Measurements from ENCODE around the gene CD22. TPM values are rescaled to one million over a fixed set of nuclear protein-coding genes. Genes with fewer than 3 reads are reported as not detected.

CD22 gene
- total RNA-seq, 1 donor = not detected

- no peaks in the 10 kb centered on the region for H3K79me2 ChIP-seq (ENCODE audit: insufficient read depth, low read length)
- H3K4me2 ChIP-seq (ENCODE audit: insufficient read depth, low read length) = no peak overlapping the region
- H3K4me1 ChIP-seq (ENCODE audit: insufficient read depth, low read length) = no peaks in the 10 kb centered on the region
- DNase-seq (ENCODE audit: insufficient read length, low spot score, missing footprints) = no peak
- no peak for TF ChIP-seq CTCF (IDR thresholded peaks at IDR 0.05; ENCODE audit: extremely low read depth, low read depth, low read length)
- H3K27me3 ChIP-seq (ENCODE audit: insufficient read depth, low read length) = no peaks in the 10 kb centered on the region
- no peaks in the 10 kb centered on the region for H3K36me3 ChIP-seq (ENCODE audit: insufficient read depth, low read length)
- peaks cover 2% of the 10 kb centered on the region for H3K9me3 ChIP-seq (ENCODE audit: low read depth, low read length)
- H2AFZ ChIP-seq (ENCODE audit: low read length) = no peak overlapping the region
- no peaks in the 10 kb centered on the region for H4K20me1 ChIP-seq (ENCODE audit: insufficient read depth, low read length)
- no peak overlapping the region for H3K4me3 ChIP-seq (ENCODE audit: insufficient read depth, low read length)
- H3K27ac ChIP-seq (ENCODE audit: low read depth, low read length) = no peak overlapping the region
These were observed 51.6 kb downstream of the CD22 start for GRCh38 chr19:35380450-35381124.

GRCh38 chr19:35381318-35381717 lies 52.3 kb downstream of the CD22 start:
- H3K9me3 ChIP-seq (ENCODE audit: low read depth, low read length) = peaks cover 2% of the 10 kb centered on the region
- TF ChIP-seq CTCF (IDR thresholded peaks at IDR 0.05; ENCODE audit: extremely low read depth, low read depth, low read length) = no peak

GRCh38 chr19:35381926-35382325 lies 52.9 kb downstream of the CD22 start:
- H3K36me3 ChIP-seq (ENCODE audit: insufficient read depth, low read length) = no peaks in the 10 kb centered on the region
- no peaks in the 10 kb centered on the region for H3K79me2 ChIP-seq (ENCODE audit: insufficient read depth, low read length)
- no peaks in the 10 kb centered on the region for H3K27me3 ChIP-seq (ENCODE audit: insufficient read depth, low read length)
- DNase-seq (ENCODE audit: insufficient read length, low spot score, missing footprints) = no peak
- H2AFZ ChIP-seq (ENCODE audit: low read length) = no peak overlapping the region
- H4K20me1 ChIP-seq (ENCODE audit: insufficient read depth, low read length) = no peaks in the 10 kb centered on the region
- peaks cover 2% of the 10 kb centered on the region for H3K9me3 ChIP-seq (ENCODE audit: low read depth, low read length)
- no peak overlapping the region for H3K4me3 ChIP-seq (ENCODE audit: insufficient read depth, low read length)
- no peak overlapping the region for H3K27ac ChIP-seq (ENCODE audit: low read depth, low read length)
- H3K4me2 ChIP-seq (ENCODE audit: insufficient read depth, low read length) = no peak overlapping the region
- TF ChIP-seq CTCF (IDR thresholded peaks at IDR 0.05; ENCODE audit: extremely low read depth, low read depth, low read length) = no peak
- H3K4me1 ChIP-seq (ENCODE audit: insufficient read depth, low read length) = no peaks in the 10 kb centered on the region

More at GRCh38 chr19:35381318-35381717, 52.3 kb downstream of the CD22 start:
- Histone ChIP-seq H3K79me2 (ENCODE audit: insufficient read depth, low read length) (no peaks in the 10 kb centered on the region), H4K20me1 (ENCODE audit: insufficient read depth, low read length) (no peaks in the 10 kb centered on the region), H3K4me2 (ENCODE audit: insufficient read depth, low read length) (no peak overlapping the region), H3K27ac (ENCODE audit: low read depth, low read length) (no peak overlapping the region), H3K4me3 (ENCODE audit: insufficient read depth, low read length) (no peak overlapping the region), H2AFZ (ENCODE audit: low read length) (no peak overlapping the region), H3K36me3 (ENCODE audit: insufficient read depth, low read length) (no peaks in the 10 kb centered on the region), H3K27me3 (ENCODE audit: insufficient read depth, low read length) (no peaks in the 10 kb centered on the region), H3K4me1 (ENCODE audit: insufficient read depth, low read length) (no peaks in the 10 kb centered on the region)
- no peak for DNase-seq (ENCODE audit: insufficient read length, low spot score, missing footprints)

GRCh38 chr19:35383536-35383935 lies 54.5 kb downstream of the CD22 start:
- TF ChIP-seq CTCF (IDR thresholded peaks at IDR 0.05; ENCODE audit: extremely low read depth, low read depth, low read length) = no peak

More at GRCh38 chr19:35383536-35383935, 54.5 kb downstream of the CD22 start:
- no peak for DNase-seq (ENCODE audit: insufficient read length, low spot score, missing footprints)
- Histone ChIP-seq H3K27me3 (ENCODE audit: insufficient read depth, low read length) (no peaks in the 10 kb centered on the region), H4K20me1 (ENCODE audit: insufficient read depth, low read length) (no peaks in the 10 kb centered on the region), H3K4me3 (ENCODE audit: insufficient read depth, low read length) (no peak overlapping the region), H3K9me3 (ENCODE audit: low read depth, low read length) (peaks cover 2% of the 10 kb centered on the region), H3K36me3 (ENCODE audit: insufficient read depth, low read length) (no peaks in the 10 kb centered on the region), H3K4me2 (ENCODE audit: insufficient read depth, low read length) (no peak overlapping the region), H3K4me1 (ENCODE audit: insufficient read depth, low read length) (no peaks in the 10 kb centered on the region), H3K27ac (ENCODE audit: low read depth, low read length) (no peak overlapping the region), H3K79me2 (ENCODE audit: insufficient read depth, low read length) (no peaks in the 10 kb centered on the region), H2AFZ (ENCODE audit: low read length) (no peak overlapping the region)
